DND-41 (cell line): ENCODE measurements around the gene SEMA4A.

Source experiments
- ATAC-seq: fragments of 200-7000 bp; cut with Tn5 transposase; 3 replicates; pipeline ENCODE4 v1.9.1; 2021; ENCODE audit warnings: low read depth; ENCODE audit not compliant: insufficient read depth
- DNase-seq: peaks from one replicate; pipeline ENCODE4 v3.0.0-alpha.2; 2020
- H2AFZ ChIP-seq: 2 replicates; pipeline ENCODE4 v1.6.0; 2012; ENCODE audit warnings: low read depth, low read length
- H3K27ac ChIP-seq: 2 replicates; pipeline ENCODE4 v1.5.1; 2012; ENCODE audit warnings: low read length, inconsistent platforms
- H3K27me3 ChIP-seq: fragments of 200-600 bp; sonication (generic); 2 replicates; pipeline ENCODE4 v1.6.0; 2012; ENCODE audit warnings: low read length, mild to moderate bottlenecking, inconsistent platforms; ENCODE audit not compliant: insufficient read depth, poor library complexity
- H3K36me3 ChIP-seq: 2 replicates; pipeline ENCODE4 v1.5.1; 2012; ENCODE audit warnings: low read length, inconsistent platforms; ENCODE audit not compliant: insufficient read depth
- H3K4me1 ChIP-seq: 2 replicates; pipeline ENCODE4 v1.5.1; 2012; ENCODE audit warnings: mild to moderate bottlenecking, low read length; ENCODE audit not compliant: insufficient read depth
- H3K4me2 ChIP-seq: 2 replicates; pipeline ENCODE4 v1.6.0; 2012; ENCODE audit warnings: mild to moderate bottlenecking, moderate library complexity, low read length, inconsistent platforms; ENCODE audit not compliant: insufficient read depth
- H3K4me3 ChIP-seq, 2 experiments: fragments of 200-600 bp in 1 of 2; shearing (Covaris generic) in 1 of 2; 2 replicates each; pipeline ENCODE4 v1.5.1; 2012 to 2016; ENCODE audit warnings: inconsistent platforms in 2 of 2, low read length in 2 of 2, mild to moderate bottlenecking in 2 of 2, low read depth in 1 of 2, moderate library complexity in 1 of 2
- H3K79me2 ChIP-seq: 2 replicates; pipeline ENCODE4 v1.6.0; 2012; ENCODE audit warnings: low read length, inconsistent platforms; ENCODE audit not compliant: insufficient read depth
- H3K9ac ChIP-seq: 2 replicates; pipeline ENCODE4 v1.6.0; 2012; ENCODE audit warnings: low read depth, mild to moderate bottlenecking, inconsistent platforms, low read length, moderate library complexity
- H3K9me3 ChIP-seq: 2 replicates; pipeline ENCODE4 v1.5.1; 2012; ENCODE audit warnings: low read length, moderate library complexity, mild to moderate bottlenecking, inconsistent platforms; ENCODE audit not compliant: insufficient read depth, severe bottlenecking
- H4K20me1 ChIP-seq: 2 replicates; pipeline ENCODE4 v1.6.0; 2012; ENCODE audit warnings: low read length; ENCODE audit not compliant: insufficient read depth
- CTCF ChIP-seq: IDR thresholded peaks from 2 replicates; pipeline ENCODE4 v1.5.1; 2012; ENCODE audit warnings: borderline replicate concordance, low read length, moderate library complexity, mild to moderate bottlenecking; ENCODE audit not compliant: poor library complexity, severe bottlenecking; ENCODE audit errors: extremely low read depth
- EZH2 ChIP-seq: IDR thresholded peaks from 3 replicates; pipeline ENCODE4 v1.6.1; 2012; ENCODE audit warnings: borderline replicate concordance, low read depth, mild to moderate bottlenecking, moderate library complexity, low read length, inconsistent platforms; ENCODE audit not compliant: severe bottlenecking

SEMA4A gene

GRCh38 chr1:156167536-156167935 lies 14.2 kb downstream of the SEMA4A start:
- H3K27ac ChIP-seq, result no peak overlapping the region
- no peaks in the 10 kb centered on the region for H3K79me2 ChIP-seq
- no peaks in the 10 kb centered on the region for H3K9me3 ChIP-seq
- TF ChIP-seq EZH2 (no peak), CTCF (no peak)
- no peaks in the 10 kb centered on the region for H4K20me1 ChIP-seq
- no peak overlapping the region for H3K4me3 ChIP-seq
- no peak overlapping the region for H2AFZ ChIP-seq
- H3K4me2 ChIP-seq, result no peak overlapping the region
- no peaks in the 10 kb centered on the region for H3K36me3 ChIP-seq
- no peak for ATAC-seq
- no peak overlapping the region for H3K9ac ChIP-seq
- no peak for DNase-seq
- H3K27me3 ChIP-seq, result peaks cover 2% of the 10 kb centered on the region
- H3K4me1 ChIP-seq, result no peaks in the 10 kb centered on the region

GRCh38 chr1:156172696-156173470 lies 19.5 kb downstream of the SEMA4A start:
- DNase-seq (no peak), ATAC-seq (0 out of 3 replicates have a peak, but pooled peaks have one; percentile 22)
- TF ChIP-seq CTCF (no peak), EZH2 (no peak)
- Histone ChIP-seq H3K79me2 (no peaks in the 10 kb centered on the region), H3K4me2 (no peak overlapping the region), H3K4me1 (no peaks in the 10 kb centered on the region), H3K9me3 (no peaks in the 10 kb centered on the region), H4K20me1 (no peaks in the 10 kb centered on the region), H3K36me3 (no peaks in the 10 kb centered on the region), H3K4me3 (no peak overlapping the region), H3K27me3 (peaks cover 5% of the 10 kb centered on the region), H3K27ac (no peak overlapping the region), H2AFZ (no peak overlapping the region), H3K9ac (no peak overlapping the region)

GRCh38 chr1:156176610-156177210 lies 23.3 kb downstream of the SEMA4A start:
- no peak overlapping the region for H2AFZ ChIP-seq
- no peaks in the 10 kb centered on the region for H4K20me1 ChIP-seq
- H3K9me3 ChIP-seq, result no peaks in the 10 kb centered on the region
- no peak overlapping the region for H3K4me2 ChIP-seq
- peaks cover 5% of the 10 kb centered on the region for H3K27me3 ChIP-seq
- no peak overlapping the region for H3K9ac ChIP-seq
- H3K79me2 ChIP-seq, result no peaks in the 10 kb centered on the region
- TF ChIP-seq EZH2 (no peak), CTCF (no peak)
- DNase-seq, result no peak
- no peak overlapping the region for H3K27ac ChIP-seq
- H3K4me3 ChIP-seq, result no peak overlapping the region
- H3K4me1 ChIP-seq, result no peaks in the 10 kb centered on the region
- ATAC-seq, result no peak
- no peaks in the 10 kb centered on the region for H3K36me3 ChIP-seq
